Uterus (tissue), 2 donors: Measurements from ENCODE around the gene L3MBTL3.

ENCODE experiments used
- POLR2A ChIP-seq, 2 donors: fragments of 450-650 bp; IDR thresholded peaks; one replicate each; pipeline ENCODE4 v1.6.1; 2016; ENCODE audit warnings: antibody characterized with exemption in 2 of 2, mild to moderate bottlenecking in 1 of 2, moderate library complexity in 1 of 2
- TF ChIP-seq, protein P1 (sequence below), 4 experiments: fragments of 200-600 bp in 2 of 4; fragments of 450-650 bp in 2 of 4; sonication (generic) in 2 of 4; IDR thresholded peaks; one replicate each; pipeline ENCODE4 v1.5.1; 2016 to 2019; ENCODE audit warnings: antibody characterized with exemption in 4 of 4, mild to moderate bottlenecking in 2 of 4, moderate library complexity in 1 of 4

DNA sequence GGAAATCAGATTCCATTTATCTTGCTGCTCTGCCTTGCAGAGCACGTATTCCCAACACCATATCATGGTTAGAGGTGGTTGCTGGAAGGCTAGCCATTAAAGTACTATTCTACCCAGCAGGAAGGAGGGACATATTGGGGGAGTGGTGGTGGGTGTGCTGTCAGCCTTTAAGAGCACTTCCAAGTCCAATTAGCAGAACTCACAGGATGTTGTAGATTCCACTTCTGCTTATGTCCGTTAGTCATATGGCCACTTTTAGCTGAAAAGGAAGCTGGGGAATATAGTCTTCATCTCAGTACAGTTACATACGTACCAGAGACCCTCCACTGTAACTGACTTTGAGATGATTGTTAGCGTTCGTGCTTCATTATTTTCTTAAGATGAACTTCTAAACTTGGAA, 109.9 kb downstream of the L3MBTL3 start:
- TF ChIP-seq POLR2A (IDR thresholded peaks at IDR 0.05) = no peak
- TF ChIP-seq, protein P1, sequence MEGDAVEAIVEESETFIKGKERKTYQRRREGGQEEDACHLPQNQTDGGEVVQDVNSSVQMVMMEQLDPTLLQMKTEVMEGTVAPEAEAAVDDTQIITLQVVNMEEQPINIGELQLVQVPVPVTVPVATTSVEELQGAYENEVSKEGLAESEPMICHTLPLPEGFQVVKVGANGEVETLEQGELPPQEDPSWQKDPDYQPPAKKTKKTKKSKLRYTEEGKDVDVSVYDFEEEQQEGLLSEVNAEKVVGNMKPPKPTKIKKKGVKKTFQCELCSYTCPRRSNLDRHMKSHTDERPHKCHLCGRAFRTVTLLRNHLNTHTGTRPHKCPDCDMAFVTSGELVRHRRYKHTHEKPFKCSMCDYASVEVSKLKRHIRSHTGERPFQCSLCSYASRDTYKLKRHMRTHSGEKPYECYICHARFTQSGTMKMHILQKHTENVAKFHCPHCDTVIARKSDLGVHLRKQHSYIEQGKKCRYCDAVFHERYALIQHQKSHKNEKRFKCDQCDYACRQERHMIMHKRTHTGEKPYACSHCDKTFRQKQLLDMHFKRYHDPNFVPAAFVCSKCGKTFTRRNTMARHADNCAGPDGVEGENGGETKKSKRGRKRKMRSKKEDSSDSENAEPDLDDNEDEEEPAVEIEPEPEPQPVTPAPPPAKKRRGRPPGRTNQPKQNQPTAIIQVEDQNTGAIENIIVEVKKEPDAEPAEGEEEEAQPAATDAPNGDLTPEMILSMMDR (IDR thresholded peaks at IDR 0.05) = no peak
